Stimulated activated CD4-positive, alpha-beta T cell treated with anti-CD3 and anti-CD28 coated beads, Interleukin-2, amount 100 ng/mL, for 48 hours (primary cell): ENCODE results near the gene FOSB.
A peak's percentile ranks its signal among the peaks of the same experiment; 100 is the strongest.

Experiments used
- DNase-seq, 2 donors: peaks; one replicate each; pipeline ENCODE4 v3.0.0-alpha.2; 2020

Gene FOSB

GRCh38 chr19:45485305-45486077 is 17.7 kb downstream of the FOSB start:
- DNase-seq: peak; percentile 98 to 99

- no peak for DNase-seq
These were observed 20.9 kb downstream of the FOSB start for GRCh38 chr19:45488708-45489107.

- no peak for DNase-seq
These were observed 21.5 kb downstream of the FOSB start for GRCh38 chr19:45489216-45489855.

- no peak for DNase-seq
These were observed 24.4 kb downstream of the FOSB start for GRCh38 chr19:45492137-45492626.

GRCh38 chr19:45492627-45493470 is 25.1 kb downstream of the FOSB start:
- no peak for DNase-seq

GRCh38 chr19:45494261-45494916 is 26.6 kb downstream of the FOSB start:
- DNase-seq: no peak

GRCh38 chr19:45495178-45495577 is 27.4 kb downstream of the FOSB start:
- DNase-seq: no peak

GRCh38 chr19:45496349-45496953 is 28.7 kb downstream of the FOSB start:
- no peak for DNase-seq

GRCh38 chr19:45497791-45498190 is 30.0 kb downstream of the FOSB start:
- no peak for DNase-seq

- peak in 1 of 2 donors; percentile 52 for DNase-seq
These were observed 30.8 kb downstream of the FOSB start, which contains the start of gene PPM1N for GRCh38 chr19:45498411-45499195. Gene PPM1N, plus strand, starts transcription at chr19:45498443. Its CDS starts 30 bp downstream, at chr19:45498473.

GRCh38 chr19:45499196-45500180 is 31.7 kb downstream of the FOSB start:
- DNase-seq: peak; percentile 62 to 66

GRCh38 chr19:45500918-45501729 is 33.3 kb downstream of the FOSB start:
- DNase-seq: no peak

- DNase-seq: no peak
These were observed 33.9 kb downstream of the FOSB start for GRCh38 chr19:45501730-45502014.

GRCh38 chr19:45502111-45502510 is 34.3 kb downstream of the FOSB start:
- DNase-seq: no peak

GRCh38 chr19:45503909-45504308 is 36.1 kb downstream of the FOSB start:
- DNase-seq: no peak

- DNase-seq: no peak
These were observed 37.6 kb downstream of the FOSB start for GRCh38 chr19:45505151-45505995.

GRCh38 chr19:45505996-45506245 is 38.1 kb downstream of the FOSB start:
- DNase-seq: no peak

- DNase-seq: peak; percentile 99
These were observed 38.6 kb downstream of the FOSB start for GRCh38 chr19:45506246-45506988.
